Measurements from ENCODE around the gene BRS3.

BRS3 gene

DNA sequence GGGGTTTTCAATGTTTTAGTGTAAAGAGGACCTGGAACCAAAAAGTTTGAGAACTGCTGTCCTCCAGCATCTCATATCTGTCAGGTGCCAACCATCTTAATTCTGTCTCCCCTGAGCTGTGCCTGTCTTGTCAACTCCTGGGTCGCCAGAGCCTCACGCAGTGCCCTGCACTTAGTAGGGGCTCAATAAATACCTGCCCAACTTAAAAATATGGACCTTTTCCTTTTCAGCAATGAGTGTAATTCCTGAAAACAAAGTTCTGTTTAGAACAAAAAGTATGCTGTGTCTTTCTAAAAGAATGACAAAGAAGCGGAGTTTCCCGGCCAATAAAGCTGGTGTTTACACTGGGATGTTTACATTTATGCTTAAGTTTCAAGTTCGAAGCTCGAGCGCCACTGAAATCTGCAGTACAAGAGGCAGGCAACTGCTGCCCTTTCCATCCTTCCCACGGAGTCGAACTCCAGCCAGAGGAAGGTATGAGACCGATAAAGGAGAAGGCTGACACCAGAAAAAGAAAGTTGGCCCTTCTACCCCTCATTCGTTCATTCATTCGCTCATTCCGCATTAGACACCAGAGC, 8.5 kb downstream of the BRS3 start:
- FAIRE-seq = peak; percentile 18

- FAIRE-seq = no peak
These were observed 9.2 kb downstream of the BRS3 start for GRCh38 chrX:136496764-136497555.

DNA sequence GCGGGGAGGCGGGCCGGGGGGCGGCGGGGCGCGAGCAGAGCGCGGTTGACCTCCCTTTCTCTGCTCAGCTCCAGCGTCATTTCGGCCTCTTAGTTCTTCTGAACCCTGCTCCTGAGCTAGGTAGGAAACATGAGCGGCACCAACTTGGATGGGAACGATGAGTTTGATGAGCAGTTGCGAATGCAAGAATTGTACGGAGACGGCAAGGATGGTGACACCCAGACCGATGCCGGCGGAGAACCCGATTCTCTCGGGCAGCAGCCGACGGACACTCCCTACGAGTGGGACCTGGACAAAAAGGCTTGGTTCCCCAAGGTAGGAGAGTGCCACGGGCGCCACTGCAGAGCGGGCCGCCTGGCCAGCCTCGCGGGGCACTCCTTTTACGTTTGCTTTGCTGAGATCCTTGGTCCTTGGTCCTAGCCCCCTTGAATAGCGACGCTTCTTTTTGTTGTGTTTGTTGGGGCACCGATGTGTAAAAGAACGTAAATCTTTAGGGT, 9.9 kb downstream of the BRS3 start, which contains the start of gene HTATSF1:
TSS of gene HTATSF1 (plus strand) at position 37 of the 497 bp plus-strand sequence. CDS start at position 130, 93 bp downstream.
- no peak for FAIRE-seq

DNA sequence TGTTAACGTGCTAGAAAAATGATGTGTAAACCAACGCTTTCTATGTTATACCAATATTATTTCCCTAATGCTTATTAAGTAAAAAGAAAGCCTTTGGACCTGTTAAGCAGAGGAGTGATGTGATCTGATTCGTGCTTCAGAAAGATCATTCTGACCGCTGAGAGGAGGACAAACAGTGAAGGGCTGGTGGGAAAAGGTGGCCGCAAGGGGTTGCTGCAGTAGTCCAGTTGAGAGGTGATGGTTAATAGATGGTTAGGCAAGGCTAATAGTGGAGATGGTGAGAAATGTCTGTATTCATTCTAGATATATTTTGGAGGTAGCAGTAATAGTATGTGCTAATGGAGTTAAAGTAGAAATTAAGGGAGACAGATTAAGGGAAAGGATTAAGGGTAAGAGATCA, 31.3 kb downstream of the BRS3 start:
- no peak for FAIRE-seq

- FAIRE-seq = no peak
These were observed 36.0 kb downstream of the BRS3 start for GRCh38 chrX:136523770-136524169.

- peak; percentile 41 for FAIRE-seq
These were observed 38.2 kb downstream of the BRS3 start for GRCh38 chrX:136525738-136526606.

GRCh38 chrX:136528645-136529315, 41.0 kb downstream of the BRS3 start:
- FAIRE-seq = no peak

DNA sequence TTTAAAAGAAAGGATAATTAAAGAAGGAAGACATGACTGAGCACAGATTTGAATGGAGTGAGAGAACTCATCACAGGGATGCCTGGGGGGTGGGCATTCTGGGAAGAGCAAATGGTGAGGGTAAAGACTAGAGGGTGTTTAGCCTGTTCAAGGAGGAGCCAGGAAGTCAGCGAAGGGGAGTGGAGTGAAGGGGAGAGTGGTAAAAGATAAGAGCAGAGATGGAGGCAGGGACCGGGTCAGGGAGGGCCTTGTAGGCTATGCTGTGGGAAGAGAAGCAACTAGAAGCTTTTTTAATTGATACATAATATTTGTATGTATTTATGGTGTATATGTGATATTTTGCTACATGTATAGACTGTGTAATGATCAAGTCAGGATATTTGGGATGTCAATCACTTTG, 42.0 kb downstream of the BRS3 start:
- FAIRE-seq = no peak

- no peak for FAIRE-seq
These were observed 44.2 kb downstream of the BRS3 start, which contains the start of gene VGLL1 for GRCh38 chrX:136531951-136532350. TSS of gene VGLL1 (plus strand) at chrX:136532215. CDS start at chrX:136536021, 3,806 bp downstream.

GRCh38 chrX:136534131-136534530, 46.4 kb downstream of the BRS3 start:
- no peak for FAIRE-seq

DNA sequence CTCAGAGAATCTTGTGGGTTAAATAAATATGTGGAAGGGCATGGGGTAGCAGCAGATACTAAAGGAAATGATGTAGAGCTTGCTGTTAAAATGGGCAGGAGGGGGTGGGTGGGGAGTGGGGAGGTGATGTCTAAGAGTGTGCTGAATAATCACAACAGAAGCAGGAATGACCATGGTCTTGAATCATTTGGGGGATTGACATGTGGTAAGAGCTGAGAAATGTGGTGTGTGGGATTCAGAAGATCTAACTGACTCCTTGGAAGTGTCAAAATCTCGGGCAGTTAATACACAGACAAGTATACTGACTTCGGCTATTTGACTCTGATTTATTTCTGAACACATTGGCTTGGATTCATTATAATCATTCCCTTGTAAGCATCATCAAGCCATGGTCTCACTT, 51.1 kb downstream of the BRS3 start:
- no peak for FAIRE-seq

GRCh38 chrX:136540226-136540625, 52.5 kb downstream of the BRS3 start:
- no peak for FAIRE-seq

DNA sequence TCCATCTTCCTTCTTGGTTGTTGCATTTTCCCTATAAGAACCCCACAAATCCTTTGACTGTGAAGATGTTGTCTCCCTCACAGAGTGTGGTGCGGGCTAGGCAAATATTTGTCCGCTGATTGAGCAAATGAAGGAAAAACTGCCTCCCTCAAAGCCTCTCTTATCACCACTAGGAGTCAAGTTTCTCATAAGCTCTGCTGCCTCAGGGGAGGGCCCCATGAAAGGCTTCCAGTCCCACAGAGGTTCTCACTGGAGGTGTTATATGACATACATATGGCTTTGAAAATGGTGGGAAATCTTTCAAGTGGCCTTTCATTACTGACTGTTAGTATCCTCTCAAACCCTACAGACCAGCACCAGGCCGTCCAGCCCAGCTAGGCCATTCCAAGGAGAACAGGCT, 53.5 kb downstream of the BRS3 start:
- FAIRE-seq = no peak

DNA sequence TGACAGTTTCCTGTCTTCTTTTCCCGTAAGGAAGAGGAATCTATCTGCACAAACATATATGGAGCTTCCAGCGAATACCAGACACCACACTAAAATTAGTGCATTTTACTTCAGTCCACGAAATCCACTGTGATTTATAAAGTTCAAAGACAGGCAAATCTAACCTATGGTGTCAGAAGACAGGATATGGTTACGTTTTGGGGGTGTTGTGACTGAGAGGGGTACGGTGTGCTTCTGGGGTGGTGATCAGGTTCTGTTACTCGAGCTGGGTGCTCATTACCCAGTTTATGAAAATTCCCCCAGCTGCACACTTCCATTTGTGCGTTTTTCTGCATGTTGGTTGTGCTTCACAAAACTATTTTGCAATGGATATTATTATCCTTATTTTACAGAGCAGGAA, 54.5 kb downstream of the BRS3 start:
- no peak for FAIRE-seq

All from colon (tissue), 2 donors.